Gastroesophageal sphincter (tissue), 4 donors: Measurements from ENCODE around the gene RANBP2. TPM values are rescaled to one million over a fixed set of nuclear protein-coding genes. Genes with fewer than 3 reads are reported as not detected.

ENCODE experiments used
- ATAC-seq: fragments of 150-250 bp; one replicate; pipeline ENCODE4 v1.9.1; 2016; ENCODE audit warnings: mild to moderate bottlenecking, moderate library complexity
- H3K27ac ChIP-seq, 4 donors: fragments of 200-600 bp; sonication (generic) in 3 of 4; 1 replicate in 3 of 4; 2 replicates in 1 of 4; pipeline ENCODE4 v1.5.1; 2016 to 2019
- H3K27me3 ChIP-seq: fragments of 200-600 bp; sonication (generic); one replicate; pipeline ENCODE4 v1.5.1; 2019
- H3K36me3 ChIP-seq, 2 donors: fragments of 200-600 bp; sonication (generic); one replicate each; pipeline ENCODE4 v1.5.1; 2019; ENCODE audit warnings: control low read depth in 1 of 2
- H3K4me1 ChIP-seq, 3 donors: fragments of 200-600 bp; sonication (generic); 1 replicate in 2 of 3; 2 replicates in 1 of 3; pipeline ENCODE4 v1.5.1; 2016 to 2019; ENCODE audit warnings: control low read depth in 2 of 3
- H3K4me3 ChIP-seq, 2 donors: fragments of 200-600 bp; sonication (generic); one replicate each; pipeline ENCODE4 v1.5.1; 2019; ENCODE audit warnings: mild to moderate bottlenecking in 1 of 2, moderate library complexity in 1 of 2
- H3K9me3 ChIP-seq, 3 donors: fragments of 200-600 bp; sonication (generic); one replicate each; pipeline ENCODE4 v1.5.1; 2017 to 2019; ENCODE audit warnings: control low read depth in 2 of 3
- CTCF ChIP-seq, 4 experiments: fragments of 200-600 bp in 2 of 4; fragments of 450-650 bp in 2 of 4; sonication (generic) in 1 of 4; IDR thresholded peaks; one replicate each; pipeline ENCODE4 v1.5.1; 2017 to 2019; ENCODE audit warnings: antibody characterized with exemption in 4 of 4, mild to moderate bottlenecking in 2 of 4, moderate library complexity in 2 of 4
- EP300 ChIP-seq: sonication (generic); formaldehyde crosslinking; IDR thresholded peaks from one replicate; pipeline ENCODE4 v1.6.1; 2017; ENCODE audit warnings: antibody characterized with exemption, mild to moderate bottlenecking
- POLR2A ChIP-seq, 2 donors: fragments of 450-650 bp; IDR thresholded peaks; one replicate each; pipeline ENCODE4 v1.6.1; 2017; ENCODE audit warnings: antibody characterized with exemption in 2 of 2, mild to moderate bottlenecking in 2 of 2, moderate library complexity in 1 of 2
- POLR2AphosphoS5 ChIP-seq: sonication (generic); formaldehyde crosslinking; IDR thresholded peaks from one replicate; pipeline ENCODE4 v1.6.1; 2017; ENCODE audit warnings: antibody characterized with exemption
- WGBS, 2 donors: methylation state at CpG; one replicate each; pipeline ENCODE4 v1.1.5; 2018; ENCODE audit warnings: low coverage in 1 of 2; 5-methylcytosine and 5-hydroxymethylcytosine counted together
- total RNA-seq, 4 donors: library from RNA; depleted of rRNA; stranded (reverse); fragments of >200 nt; gene quantifications; one replicate each; pipeline ENCODE4 v1.1.0, GENCODE V29; 2016

Gene RANBP2
- total RNA-seq, 4 donors from 2014 or later, result 71.0 to 115 (median 83.0) TPM

- Histone ChIP-seq H3K27me3 (no peaks in the 10 kb centered on the region), H3K4me1 (peaks cover 0 to 15% (median 3%) of the 10 kb centered on the region in 3 donors), H3K4me3 (peak within 1 kb of the TSS; percentile 52 to 86), H3K36me3 (peaks cover 3 to 30% of the 10 kb centered on the region in 2 donors), H3K9me3 (no peaks in the 10 kb centered on the region), H3K27ac (peak within 1 kb of the TSS in 3 of 4 donors; percentile 81 to 86 (median 84))
- ATAC-seq, result peak; percentile 97
- WGBS, 2 donors, result 0% methylated on average over 17 to 25 of the region's 78 CpGs
- TF ChIP-seq EP300, result no peak
- TF ChIP-seq POLR2AphosphoS5, result peak; percentile 75
- peak in 1 of 4 experiments; percentile 10 for TF ChIP-seq CTCF (IDR thresholded peaks at IDR 0.05)
- TF ChIP-seq POLR2A (IDR thresholded peaks at IDR 0.05), result peak in 1 of 2 donors; percentile 17
These were observed 67.3 kb downstream of the RANBP2 start, which contains the start of gene CCDC138 for GRCh38 chr2:108786354-108787215. CCDC138 (plus strand) TSS chr2:108786771; CDS start chr2:108786823, 52 bp downstream.

- H3K9me3 ChIP-seq, result no peaks in the 10 kb centered on the region
- H3K27ac ChIP-seq, result peak overlapping the region in 2 of 4 donors; percentile 84 to 86
- ATAC-seq, result no peak
- 2 to 4% methylated on average over 6 of the region's 6 CpGs for WGBS, 2 donors
- TF ChIP-seq POLR2AphosphoS5 (no peak), CTCF (IDR thresholded peaks at IDR 0.05) (no peak), EP300 (no peak), POLR2A (IDR thresholded peaks at IDR 0.05) (no peak)
- peak overlapping the region; percentile 52 to 86 for H3K4me3 ChIP-seq
- H3K36me3 ChIP-seq, result peaks cover 3 to 24% of the 10 kb centered on the region in 2 donors
- no peaks in the 10 kb centered on the region for H3K27me3 ChIP-seq
- peaks cover 0 to 15% (median 3%) of the 10 kb centered on the region in 3 donors for H3K4me1 ChIP-seq
These were observed 67.9 kb downstream of the RANBP2 start for GRCh38 chr2:108787216-108787541.

- H3K36me3 ChIP-seq, result peaks cover 0 to 16% of the 10 kb centered on the region in 2 donors
- no peak for ATAC-seq
- H3K27ac ChIP-seq, result no peak overlapping the region
- H3K9me3 ChIP-seq, result no peaks in the 10 kb centered on the region
- 95 to 100% methylated on average over 3 to 7 of the region's 7 CpGs for WGBS, 2 donors
- no peak overlapping the region for H3K4me3 ChIP-seq
- no peaks in the 10 kb centered on the region for H3K4me1 ChIP-seq
- TF ChIP-seq EP300, result no peak
- no peak for TF ChIP-seq POLR2A (IDR thresholded peaks at IDR 0.05)
- TF ChIP-seq POLR2AphosphoS5, result no peak
- TF ChIP-seq CTCF (IDR thresholded peaks at IDR 0.05), result no peak
- no peaks in the 10 kb centered on the region for H3K27me3 ChIP-seq
These were observed 83.9 kb downstream of the RANBP2 start for GRCh38 chr2:108803045-108803736.

- 77 to 90% methylated on average over 1 of the region's 1 CpG for WGBS, 2 donors
- H3K36me3 ChIP-seq, result peaks cover 0 to 14% of the 10 kb centered on the region in 2 donors
- no peak overlapping the region for H3K27ac ChIP-seq
- no peak for ATAC-seq
- no peaks in the 10 kb centered on the region for H3K27me3 ChIP-seq
- H3K4me3 ChIP-seq, result no peak overlapping the region
- TF ChIP-seq CTCF (IDR thresholded peaks at IDR 0.05) (no peak), POLR2AphosphoS5 (no peak), POLR2A (IDR thresholded peaks at IDR 0.05) (no peak), EP300 (no peak)
- H3K9me3 ChIP-seq, result peaks cover 0 to 7% (median 0%) of the 10 kb centered on the region in 3 donors
- no peaks in the 10 kb centered on the region for H3K4me1 ChIP-seq
These were observed 85.8 kb downstream of the RANBP2 start for GRCh38 chr2:108805032-108805431.
